ENCODE results near the gene PCDH15. TPM values are rescaled to one million over a fixed set of nuclear protein-coding genes. Genes with fewer than 3 reads are reported as not detected.

Gene PCDH15
- total and polyA plus RNA-seq, 3 donors from 2014 or later: 1.7 to 3.2 (median 2.8) TPM

DNA sequence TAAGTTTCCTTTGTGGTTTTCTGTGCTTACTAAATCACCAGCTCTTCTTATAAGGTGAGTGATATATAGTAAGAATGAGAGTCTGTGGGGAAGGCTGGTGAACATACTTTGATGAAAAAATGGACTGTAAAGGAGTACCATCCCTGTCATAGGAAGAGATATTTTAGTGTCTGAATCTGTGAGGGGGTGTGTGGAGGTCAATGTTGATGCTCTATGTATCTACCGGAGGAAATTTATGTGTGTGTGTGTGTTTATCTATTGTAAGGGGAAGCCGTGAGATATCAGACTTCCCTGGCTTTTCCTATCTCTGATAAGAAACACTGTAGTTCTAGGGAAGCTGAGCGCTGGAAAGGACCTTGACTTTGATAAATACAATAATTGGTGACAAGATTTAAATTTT lies 179.0 kb downstream of the PCDH15 start:
- Histone ChIP-seq H3K4me1 (no peaks in the 10 kb centered on the region), H3K9me3 (no peaks in the 10 kb centered on the region), H3K27me3 (no peaks in the 10 kb centered on the region), H3K36me3 (ENCODE audit: low read depth, missing control alignments) (no peaks in the 10 kb centered on the region), H3K4me3 (no peak overlapping the region), H3K27ac (no peak overlapping the region)
- TF ChIP-seq, protein P1, sequence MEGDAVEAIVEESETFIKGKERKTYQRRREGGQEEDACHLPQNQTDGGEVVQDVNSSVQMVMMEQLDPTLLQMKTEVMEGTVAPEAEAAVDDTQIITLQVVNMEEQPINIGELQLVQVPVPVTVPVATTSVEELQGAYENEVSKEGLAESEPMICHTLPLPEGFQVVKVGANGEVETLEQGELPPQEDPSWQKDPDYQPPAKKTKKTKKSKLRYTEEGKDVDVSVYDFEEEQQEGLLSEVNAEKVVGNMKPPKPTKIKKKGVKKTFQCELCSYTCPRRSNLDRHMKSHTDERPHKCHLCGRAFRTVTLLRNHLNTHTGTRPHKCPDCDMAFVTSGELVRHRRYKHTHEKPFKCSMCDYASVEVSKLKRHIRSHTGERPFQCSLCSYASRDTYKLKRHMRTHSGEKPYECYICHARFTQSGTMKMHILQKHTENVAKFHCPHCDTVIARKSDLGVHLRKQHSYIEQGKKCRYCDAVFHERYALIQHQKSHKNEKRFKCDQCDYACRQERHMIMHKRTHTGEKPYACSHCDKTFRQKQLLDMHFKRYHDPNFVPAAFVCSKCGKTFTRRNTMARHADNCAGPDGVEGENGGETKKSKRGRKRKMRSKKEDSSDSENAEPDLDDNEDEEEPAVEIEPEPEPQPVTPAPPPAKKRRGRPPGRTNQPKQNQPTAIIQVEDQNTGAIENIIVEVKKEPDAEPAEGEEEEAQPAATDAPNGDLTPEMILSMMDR (IDR thresholded peaks at IDR 0.05): no peak
- TF ChIP-seq POLR2A (IDR thresholded peaks at IDR 0.05): no peak
- no peak for DNase-seq
- intact Hi-C loops (cut with DNase I; ENCODE audit: low total_unique reads): no loop called here
- WGBS, 2 donors: 25 to 34% methylated on average over 3 of the region's 3 CpGs

DNA sequence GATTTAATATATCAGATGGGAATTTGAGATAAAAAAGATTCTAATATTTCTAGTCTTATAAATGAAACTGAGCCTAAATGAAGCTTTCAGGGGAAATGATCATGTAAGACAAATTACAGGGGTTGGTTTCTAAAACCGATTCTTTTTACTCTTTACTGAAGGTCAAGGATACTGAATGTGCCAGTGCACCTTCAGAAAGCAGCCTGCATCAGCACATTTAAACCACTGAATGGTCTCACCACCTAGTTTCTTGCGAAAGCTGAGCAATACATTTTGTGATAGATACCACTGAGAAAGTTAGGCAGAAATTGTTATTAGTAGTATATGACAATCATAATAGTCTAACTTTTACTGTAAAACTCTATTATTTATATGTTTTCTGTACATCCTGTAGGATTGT lies 180.7 kb downstream of the PCDH15 start:
- Histone ChIP-seq H3K4me1 (no peaks in the 10 kb centered on the region), H3K27me3 (no peaks in the 10 kb centered on the region), H3K36me3 (ENCODE audit: low read depth, missing control alignments) (no peaks in the 10 kb centered on the region), H3K27ac (no peak overlapping the region), H3K4me3 (no peak overlapping the region), H3K9me3 (no peaks in the 10 kb centered on the region)
- DNase-seq: no peak
- intact Hi-C loops (cut with DNase I; ENCODE audit: low total_unique reads): no loop called here
- TF ChIP-seq POLR2A (IDR thresholded peaks at IDR 0.05): no peak
- TF ChIP-seq, protein P1 (IDR thresholded peaks at IDR 0.05): no peak
- WGBS, 2 donors: 50 to 64% methylated on average over 2 of the region's 2 CpGs

DNA sequence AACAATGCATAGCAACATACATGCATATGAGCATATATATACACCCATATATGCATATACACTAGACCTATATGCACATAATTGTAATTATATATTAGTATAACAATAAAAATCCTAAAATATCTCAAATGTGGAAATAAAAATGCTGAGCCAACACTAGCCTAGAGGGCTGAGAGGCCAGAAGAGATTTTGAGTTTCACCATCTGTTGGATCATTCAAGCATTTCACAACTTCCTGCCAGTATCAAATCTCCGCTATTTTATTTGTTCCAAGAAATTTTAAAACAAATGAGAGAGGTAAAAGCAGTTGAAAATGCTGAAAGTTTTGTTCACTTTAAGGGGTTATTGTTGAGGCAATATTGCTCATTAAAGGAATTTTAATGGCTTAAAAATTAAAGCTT lies 187.0 kb downstream of the PCDH15 start:
- no peaks in the 10 kb centered on the region for H3K36me3 ChIP-seq (ENCODE audit: low read depth, missing control alignments)
- no peaks in the 10 kb centered on the region for H3K4me1 ChIP-seq
- DNase-seq: no peak
- intact Hi-C loops (cut with DNase I; ENCODE audit: low total_unique reads): no loop called here
- H3K27me3 ChIP-seq: no peaks in the 10 kb centered on the region
- TF ChIP-seq, protein P1 (IDR thresholded peaks at IDR 0.05): no peak
- TF ChIP-seq POLR2A (IDR thresholded peaks at IDR 0.05): no peak
- no peak overlapping the region for H3K27ac ChIP-seq
- H3K4me3 ChIP-seq: no peak overlapping the region
- WGBS, 2 donors: 47 to 58% methylated on average over 1 of the region's 1 CpG
- no peaks in the 10 kb centered on the region for H3K9me3 ChIP-seq

DNA sequence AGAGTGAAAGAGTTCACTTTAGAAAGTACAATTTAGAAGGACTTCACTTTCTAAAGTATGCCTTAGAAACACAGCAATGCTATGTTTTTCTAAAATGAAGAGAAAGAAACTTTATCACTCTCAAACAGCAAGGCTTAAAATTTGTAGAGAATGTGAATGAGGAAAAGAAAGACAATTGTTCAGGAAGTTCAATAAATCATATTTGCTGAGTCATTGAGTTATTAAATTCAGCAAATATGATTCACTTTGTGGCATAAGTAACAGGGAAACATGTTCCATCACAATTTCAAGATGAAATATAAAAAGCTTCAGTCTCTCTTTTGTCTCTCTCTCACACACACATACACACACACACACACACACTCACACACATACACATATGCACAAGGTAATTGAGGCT lies 187.9 kb downstream of the PCDH15 start:
- H3K4me3 ChIP-seq: no peak overlapping the region
- no peaks in the 10 kb centered on the region for H3K9me3 ChIP-seq
- no peak overlapping the region for H3K27ac ChIP-seq
- no peaks in the 10 kb centered on the region for H3K36me3 ChIP-seq (ENCODE audit: low read depth, missing control alignments)
- no peaks in the 10 kb centered on the region for H3K4me1 ChIP-seq
- no peak for DNase-seq
- intact Hi-C loops (cut with DNase I; ENCODE audit: low total_unique reads): no loop called here
- no peak for TF ChIP-seq POLR2A (IDR thresholded peaks at IDR 0.05)
- TF ChIP-seq, protein P1 (IDR thresholded peaks at IDR 0.05): no peak
- H3K27me3 ChIP-seq: no peaks in the 10 kb centered on the region

DNA sequence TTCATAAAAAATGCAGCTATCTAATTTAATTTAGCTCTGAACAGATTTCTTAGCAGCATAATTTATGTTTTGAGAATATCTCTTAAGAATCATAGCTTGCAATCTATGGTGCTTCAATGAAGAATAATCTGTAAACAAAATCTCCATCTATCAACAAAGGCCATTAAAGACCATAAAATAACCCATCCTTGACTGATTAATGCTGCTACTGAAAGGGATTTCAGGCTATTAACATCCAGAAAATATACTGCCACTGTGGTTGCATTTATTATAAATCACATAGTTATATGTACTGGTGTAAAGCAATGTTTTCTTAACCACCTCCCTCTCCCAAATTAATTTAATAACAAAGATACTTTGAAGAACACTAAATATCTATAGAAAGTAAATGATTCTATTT lies 191.6 kb downstream of the PCDH15 start:
- no peak overlapping the region for H3K4me3 ChIP-seq
- H3K36me3 ChIP-seq (ENCODE audit: low read depth, missing control alignments): no peaks in the 10 kb centered on the region
- TF ChIP-seq, protein P1 (IDR thresholded peaks at IDR 0.05): no peak
- no peak for TF ChIP-seq POLR2A (IDR thresholded peaks at IDR 0.05)
- no peaks in the 10 kb centered on the region for H3K27me3 ChIP-seq
- DNase-seq: no peak
- intact Hi-C loops (cut with DNase I; ENCODE audit: low total_unique reads): no loop called here
- H3K27ac ChIP-seq: no peak overlapping the region
- no peaks in the 10 kb centered on the region for H3K9me3 ChIP-seq
- no peaks in the 10 kb centered on the region for H3K4me1 ChIP-seq

Measured in testis (tissue), 3 donors.